HG02943 (cell line): ENCODE measurements around the gene SLC38A11.

Source experiments
- ATAC-seq: cut with Tn5 transposase; IDR thresholded peaks from one replicate; pipeline ENCODE4 v1.9.1; 2021; ENCODE audit warnings: mild to moderate bottlenecking, low read depth, moderate library complexity; ENCODE audit not compliant: unreplicated experiment

Gene SLC38A11

GRCh38 chr2:164974221-164974620 lies 18.9 kb upstream of the SLC38A11 start:
- no peak for ATAC-seq

- no peak for ATAC-seq
Observed at GRCh38 chr2:164972216-164972615, 16.9 kb upstream of the SLC38A11 start.

- no peak for ATAC-seq
Observed at GRCh38 chr2:164969909-164970690, 14.8 kb upstream of the SLC38A11 start.

- no peak for ATAC-seq
Observed at GRCh38 chr2:164967781-164968228, 12.5 kb upstream of the SLC38A11 start.

GRCh38 chr2:164967361-164967760 lies 12.0 kb upstream of the SLC38A11 start:
- no peak for ATAC-seq

GRCh38 chr2:164964700-164965099 lies 9.4 kb upstream of the SLC38A11 start:
- ATAC-seq = no peak

- ATAC-seq = no peak
Observed at GRCh38 chr2:164960159-164960558, 4.8 kb upstream of the SLC38A11 start.

GRCh38 chr2:164954186-164954585 lies 1.1 kb downstream of the SLC38A11 start:
- no peak for ATAC-seq

- no peak for ATAC-seq
Observed at GRCh38 chr2:164953279-164953678, 2.0 kb downstream of the SLC38A11 start.

- ATAC-seq = no peak
Observed at GRCh38 chr2:164952057-164952702, 3.1 kb downstream of the SLC38A11 start.

GRCh38 chr2:164948540-164948939 lies 6.8 kb downstream of the SLC38A11 start:
- no peak for ATAC-seq

GRCh38 chr2:164947281-164947680 lies 8.0 kb downstream of the SLC38A11 start:
- no peak for ATAC-seq

GRCh38 chr2:164943289-164943688 lies 12.0 kb downstream of the SLC38A11 start:
- ATAC-seq = no peak

GRCh38 chr2:164937864-164938401 lies 17.4 kb downstream of the SLC38A11 start:
- ATAC-seq = no peak

GRCh38 chr2:164935118-164936101 lies 19.9 kb downstream of the SLC38A11 start:
- ATAC-seq = no peak

GRCh38 chr2:164934401-164935117 lies 20.8 kb downstream of the SLC38A11 start:
- ATAC-seq = no peak

GRCh38 chr2:164933671-164934189 lies 21.6 kb downstream of the SLC38A11 start:
- no peak for ATAC-seq

- ATAC-seq = no peak
Observed at GRCh38 chr2:164932377-164932776, 22.9 kb downstream of the SLC38A11 start.

- no peak for ATAC-seq
Observed at GRCh38 chr2:164928101-164928673, 27.1 kb downstream of the SLC38A11 start.
